Suprapubic skin (tissue), 4 donors: ENCODE measurements around the gene AKAP1. TPM values are rescaled to one million over a fixed set of nuclear protein-coding genes. Genes with fewer than 3 reads are reported as not detected.

Experiments
- DNase-seq, 2 donors: peaks; one replicate each; pipeline ENCODE4 v3.0.0-alpha.2; 2019; ENCODE audit warnings: low spot score in 2 of 2
- H3K27ac ChIP-seq: fragments of 200-600 bp; sonication (generic); one replicate; pipeline ENCODE4 v1.5.1; 2019
- H3K27me3 ChIP-seq: fragments of 200-600 bp; sonication (generic); one replicate; pipeline ENCODE4 v1.5.1; 2019
- H3K36me3 ChIP-seq: fragments of 200-600 bp; sonication (generic); one replicate; pipeline ENCODE4 v1.5.1; 2019
- H3K4me1 ChIP-seq: fragments of 200-600 bp; sonication (generic); one replicate; pipeline ENCODE4 v1.5.1; 2019
- H3K4me3 ChIP-seq: fragments of 200-600 bp; sonication (generic); one replicate; pipeline ENCODE4 v1.5.1; 2019; ENCODE audit warnings: mild to moderate bottlenecking
- H3K9me3 ChIP-seq: fragments of 200-600 bp; sonication (generic); one replicate; pipeline ENCODE4 v1.5.1; 2019
- EP300 ChIP-seq: sonication (generic); formaldehyde crosslinking; IDR thresholded peaks from one replicate; pipeline ENCODE4 v1.6.1; 2017; ENCODE audit warnings: antibody characterized with exemption
- POLR2A ChIP-seq, 2 donors: fragments of 450-650 bp; IDR thresholded peaks; one replicate each; pipeline ENCODE4 v1.6.1; 2017; ENCODE audit warnings: antibody characterized with exemption in 2 of 2, mild to moderate bottlenecking in 2 of 2, moderate library complexity in 2 of 2
- POLR2AphosphoS5 ChIP-seq, 3 donors: sonication (generic); formaldehyde crosslinking; IDR thresholded peaks; one replicate each; pipeline ENCODE4 v1.6.1; 2017; ENCODE audit warnings: antibody characterized with exemption in 3 of 3
- WGBS: methylation state at CpG from one replicate; pipeline ENCODE4 v1.1.5; 2018; 5-methylcytosine and 5-hydroxymethylcytosine counted together
- total RNA-seq, 4 donors: library from RNA; depleted of rRNA; stranded (reverse); fragments of >200 nt; gene quantifications; one replicate each; pipeline ENCODE4 v1.1.0, GENCODE V29; 2016
- TF ChIP-seq, protein P1 (sequence below), 2 donors: fragments of 200-600 bp in 1 of 2; fragments of 450-650 bp in 1 of 2; sonication (generic) in 1 of 2; IDR thresholded peaks; one replicate each; pipeline ENCODE4 v1.5.1; 2016 to 2019; ENCODE audit warnings: antibody characterized with exemption in 2 of 2, mild to moderate bottlenecking in 1 of 2, moderate library complexity in 1 of 2

The AKAP1 gene
- total RNA-seq, 4 donors from 2014 or later: 50.1 to 76.2 (median 56.4) TPM

DNA sequence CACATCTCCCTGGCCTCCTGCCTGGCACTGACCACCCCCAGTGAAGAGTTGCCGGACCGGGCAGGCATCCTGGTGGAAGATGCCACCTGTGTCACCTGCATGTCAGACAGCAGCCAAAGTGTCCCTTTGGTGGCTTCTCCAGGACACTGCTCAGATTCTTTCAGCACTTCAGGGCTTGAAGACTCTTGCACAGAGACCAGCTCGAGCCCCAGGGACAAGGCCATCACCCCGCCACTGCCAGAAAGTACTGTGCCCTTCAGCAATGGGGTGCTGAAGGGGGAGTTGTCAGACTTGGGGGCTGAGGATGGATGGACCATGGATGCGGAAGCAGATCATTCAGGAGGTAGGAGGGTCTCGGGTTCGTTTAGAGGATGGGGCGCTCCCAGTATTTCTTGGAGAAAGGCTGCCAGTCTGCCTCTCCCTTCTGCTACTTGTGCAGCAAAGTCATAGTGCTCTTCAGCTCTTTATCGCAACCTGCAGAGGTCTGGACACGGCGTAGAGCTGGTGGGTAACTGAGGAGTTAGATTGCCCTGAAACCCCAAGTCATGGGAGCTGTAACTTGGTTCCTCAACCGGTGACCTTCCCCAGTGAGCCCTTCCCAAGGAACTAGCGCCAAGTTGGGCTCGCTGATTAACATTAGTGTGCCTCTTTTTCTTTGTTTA lies 21.9 kb downstream of the AKAP1 start:
- no peaks in the 10 kb centered on the region for H3K27me3 ChIP-seq

DNA sequence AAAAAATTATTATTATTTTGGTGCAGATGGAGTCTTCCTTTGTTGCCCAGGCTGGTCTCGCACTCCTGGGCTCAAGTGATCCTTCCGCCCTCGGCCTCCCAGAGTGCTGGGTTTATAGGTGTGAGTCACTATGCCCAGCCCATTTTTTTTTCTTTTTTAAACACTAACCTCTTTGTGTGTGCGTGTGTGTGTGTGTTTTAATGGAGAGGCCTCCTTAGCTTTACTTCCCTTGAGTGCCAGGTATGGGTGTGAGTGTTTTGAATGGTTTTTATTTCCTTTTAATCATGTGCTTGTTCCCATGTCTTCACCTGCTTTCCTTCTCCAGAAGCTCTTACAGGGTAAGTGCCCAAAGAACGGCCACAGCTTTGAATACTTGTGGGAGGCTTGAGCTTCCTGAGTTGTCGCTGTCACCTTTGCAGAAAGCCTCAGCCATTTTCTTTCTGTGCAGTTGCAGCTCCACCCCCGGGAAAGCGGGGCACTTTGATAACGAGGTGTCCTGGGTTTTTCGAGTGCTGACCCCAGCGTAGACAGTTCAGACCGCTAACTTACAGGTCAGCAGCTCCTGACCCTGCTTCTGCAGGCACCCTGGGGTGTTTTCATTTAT lies 22.6 kb downstream of the AKAP1 start:
- H3K27me3 ChIP-seq: no peaks in the 10 kb centered on the region
- H3K4me1 ChIP-seq: peaks cover 46% of the 10 kb centered on the region
- H3K4me3 ChIP-seq: no peak overlapping the region
- peak overlapping the region; percentile 80 for H3K27ac ChIP-seq
- H3K36me3 ChIP-seq: peaks cover 7% of the 10 kb centered on the region
- H3K9me3 ChIP-seq: no peaks in the 10 kb centered on the region
- TF ChIP-seq POLR2A (IDR thresholded peaks at IDR 0.05) (no peak), POLR2AphosphoS5 (IDR thresholded peaks at IDR 0.05) (no peak), EP300 (no peak)
- TF ChIP-seq, protein P1, sequence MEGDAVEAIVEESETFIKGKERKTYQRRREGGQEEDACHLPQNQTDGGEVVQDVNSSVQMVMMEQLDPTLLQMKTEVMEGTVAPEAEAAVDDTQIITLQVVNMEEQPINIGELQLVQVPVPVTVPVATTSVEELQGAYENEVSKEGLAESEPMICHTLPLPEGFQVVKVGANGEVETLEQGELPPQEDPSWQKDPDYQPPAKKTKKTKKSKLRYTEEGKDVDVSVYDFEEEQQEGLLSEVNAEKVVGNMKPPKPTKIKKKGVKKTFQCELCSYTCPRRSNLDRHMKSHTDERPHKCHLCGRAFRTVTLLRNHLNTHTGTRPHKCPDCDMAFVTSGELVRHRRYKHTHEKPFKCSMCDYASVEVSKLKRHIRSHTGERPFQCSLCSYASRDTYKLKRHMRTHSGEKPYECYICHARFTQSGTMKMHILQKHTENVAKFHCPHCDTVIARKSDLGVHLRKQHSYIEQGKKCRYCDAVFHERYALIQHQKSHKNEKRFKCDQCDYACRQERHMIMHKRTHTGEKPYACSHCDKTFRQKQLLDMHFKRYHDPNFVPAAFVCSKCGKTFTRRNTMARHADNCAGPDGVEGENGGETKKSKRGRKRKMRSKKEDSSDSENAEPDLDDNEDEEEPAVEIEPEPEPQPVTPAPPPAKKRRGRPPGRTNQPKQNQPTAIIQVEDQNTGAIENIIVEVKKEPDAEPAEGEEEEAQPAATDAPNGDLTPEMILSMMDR (IDR thresholded peaks at IDR 0.05): no peak
- DNase-seq: no peak
- WGBS: 68% methylated on average over 12 of the region's 12 CpGs

More for the DNA sequence above, 21.9 kb downstream of the AKAP1 start:
- Histone ChIP-seq H3K36me3 (peaks cover 3% of the 10 kb centered on the region), H3K4me3 (no peak overlapping the region), H3K9me3 (no peaks in the 10 kb centered on the region), H3K27ac (peak overlapping the region; percentile 43), H3K4me1 (peaks cover 51% of the 10 kb centered on the region)
- no peak for DNase-seq
- no peak for TF ChIP-seq POLR2A (IDR thresholded peaks at IDR 0.05)
- TF ChIP-seq, protein P1 (IDR thresholded peaks at IDR 0.05): no peak
- no peak for TF ChIP-seq POLR2AphosphoS5 (IDR thresholded peaks at IDR 0.05)
- 88% methylated on average over 12 of the region's 14 CpGs for WGBS

DNA sequence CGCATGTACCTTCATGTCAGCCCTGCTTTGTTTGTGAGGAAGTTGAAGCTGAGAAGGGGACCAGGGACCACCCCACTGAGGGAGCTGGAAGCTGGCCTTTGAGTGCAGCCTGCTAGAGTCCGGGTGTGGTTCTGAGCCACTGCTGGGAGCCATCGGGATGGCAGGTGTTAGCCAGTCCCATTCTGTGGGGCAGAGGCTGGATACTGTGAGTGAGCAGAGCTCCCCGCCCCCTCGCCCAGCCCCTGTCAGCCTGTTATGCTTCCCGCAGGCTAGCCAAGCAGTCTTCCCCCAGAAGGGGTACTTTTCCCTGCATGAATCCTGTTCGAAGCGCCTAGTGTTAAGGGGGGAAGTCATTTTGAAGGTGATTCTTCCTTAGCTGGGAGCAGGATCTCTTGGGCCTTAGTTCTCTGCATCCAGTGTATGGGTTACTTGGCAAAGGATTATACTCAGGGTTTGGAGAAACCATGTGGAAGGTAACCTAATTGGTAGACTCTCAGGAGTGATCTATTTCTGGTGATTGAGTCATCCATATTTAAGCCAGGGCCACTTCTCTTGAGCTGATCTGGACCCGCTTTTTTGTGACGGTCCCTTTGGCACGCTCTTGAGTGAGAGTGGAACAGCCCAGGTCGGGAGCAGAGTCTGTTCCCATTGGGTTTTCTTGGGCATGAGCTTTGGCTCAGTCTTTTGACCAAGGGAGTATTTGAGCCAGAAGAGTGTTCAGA lies 23.8 kb downstream of the AKAP1 start:
- Histone ChIP-seq H3K4me1 (peaks cover 46% of the 10 kb centered on the region), H3K27ac (peak overlapping the region; percentile 80), H3K36me3 (peaks cover 14% of the 10 kb centered on the region), H3K9me3 (no peaks in the 10 kb centered on the region), H3K4me3 (no peak overlapping the region), H3K27me3 (no peaks in the 10 kb centered on the region)
- DNase-seq: no peak
- 82% methylated on average over 10 of the region's 12 CpGs for WGBS
- TF ChIP-seq EP300 (no peak), POLR2AphosphoS5 (IDR thresholded peaks at IDR 0.05) (no peak), POLR2A (IDR thresholded peaks at IDR 0.05) (no peak)
- TF ChIP-seq, protein P1 (IDR thresholded peaks at IDR 0.05): no peak

DNA sequence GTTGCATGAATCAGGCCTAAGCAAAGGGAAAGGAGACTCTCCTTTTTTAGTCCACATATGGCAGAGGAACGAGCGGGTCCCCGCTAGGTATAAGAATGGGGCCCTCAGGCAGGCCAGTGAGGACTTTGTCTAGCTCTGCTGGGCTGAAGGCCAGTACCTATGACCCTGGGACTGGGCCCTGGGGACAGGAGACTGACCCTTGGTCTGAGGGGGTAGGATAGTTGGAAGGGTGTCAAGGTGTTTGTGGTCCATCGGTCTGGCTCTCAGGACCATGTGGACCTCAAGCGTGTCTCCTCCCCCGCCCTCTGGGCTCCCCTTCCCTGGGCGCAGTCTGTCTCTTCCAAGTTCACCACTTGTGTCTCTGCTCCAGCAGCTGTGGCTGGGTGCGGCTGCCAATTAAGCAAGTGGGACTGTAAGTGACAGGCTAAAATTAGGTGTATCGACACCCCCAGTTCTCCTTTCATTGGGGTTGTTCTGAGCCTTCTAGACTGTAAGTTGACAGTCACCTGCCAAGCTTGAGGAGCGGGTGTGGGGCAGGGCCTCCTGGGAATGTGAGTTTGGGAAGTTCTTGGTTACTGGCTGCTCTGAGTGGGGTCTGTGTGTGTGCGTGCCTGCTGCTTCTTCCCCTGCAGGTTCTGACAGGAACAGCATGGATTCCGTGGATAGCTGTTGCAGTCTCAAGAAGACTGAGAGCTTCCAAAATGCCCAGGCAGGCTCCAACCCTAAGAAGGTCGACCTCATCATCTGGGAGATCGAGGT lies 24.5 kb downstream of the AKAP1 start:
- no peak for TF ChIP-seq EP300
- TF ChIP-seq, protein P1 (IDR thresholded peaks at IDR 0.05): peak in 1 of 2 donors; percentile 27

More for the DNA sequence above, 24.5 kb downstream of the AKAP1 start:
- H3K36me3 ChIP-seq: peaks cover 18% of the 10 kb centered on the region
- H3K4me1 ChIP-seq: peaks cover 46% of the 10 kb centered on the region
- WGBS: 64% methylated on average over 12 of the region's 14 CpGs
- no peak for DNase-seq
- no peaks in the 10 kb centered on the region for H3K27me3 ChIP-seq
- peak overlapping the region; percentile 80 for H3K27ac ChIP-seq
- no peak overlapping the region for H3K4me3 ChIP-seq
- H3K9me3 ChIP-seq: no peaks in the 10 kb centered on the region
